H9 (cell line): ENCODE data around the gene RASA3. TPM values are rescaled to one million over a fixed set of nuclear protein-coding genes. Genes with fewer than 3 reads are reported as not detected.

Experiments used
- DNase-seq: peaks from one replicate; pipeline ENCODE4 v3.0.0-alpha.2; 2017
- H2AFZ ChIP-seq: one replicate; pipeline ENCODE4 v1.6.1; 2013; ENCODE audit warnings: mild to moderate bottlenecking, low read length, control low read depth, moderate library complexity
- H2AK5ac ChIP-seq: 2 replicates; pipeline ENCODE4 v1.6.1; 2013; ENCODE audit warnings: low read length, control low read depth, mixed read lengths; ENCODE audit not compliant: insufficient read length
- H2BK120ac ChIP-seq: one replicate; pipeline ENCODE4 v1.6.1; 2013; ENCODE audit warnings: low read depth, mild to moderate bottlenecking, low read length, control low read depth, inconsistent platforms; ENCODE audit not compliant: poor library complexity, severe bottlenecking
- H2BK12ac ChIP-seq: 2 replicates; pipeline ENCODE4 v1.6.1; 2013; ENCODE audit warnings: low read length, control low read depth, mixed read lengths, low read depth; ENCODE audit not compliant: insufficient read length
- H2BK15ac ChIP-seq: 2 replicates; pipeline ENCODE4 v1.6.1; 2013; ENCODE audit warnings: low read depth, low read length, control low read depth
- H2BK20ac ChIP-seq: one replicate; pipeline ENCODE4 v1.6.1; 2013; ENCODE audit warnings: low read depth, mild to moderate bottlenecking, low read length, control low read depth, inconsistent platforms; ENCODE audit not compliant: poor library complexity, severe bottlenecking
- H2BK5ac ChIP-seq: 2 replicates; pipeline ENCODE4 v1.6.1; 2013; ENCODE audit warnings: low read length, control low read depth, mixed read lengths; ENCODE audit not compliant: insufficient read length
- H3K14ac ChIP-seq: 2 replicates; pipeline ENCODE4 v1.6.1; 2013; ENCODE audit warnings: low read length, control low read depth; ENCODE audit not compliant: insufficient read depth
- H3K18ac ChIP-seq: 2 replicates; pipeline ENCODE4 v1.6.1; 2013; ENCODE audit warnings: low read depth, mild to moderate bottlenecking, mixed read lengths, low read length, control low read depth; ENCODE audit not compliant: insufficient read length
- H3K23ac ChIP-seq: 2 replicates; pipeline ENCODE4 v1.6.1; 2013; ENCODE audit warnings: low read length, control low read depth, mixed read lengths, low read depth; ENCODE audit not compliant: insufficient read length
- H3K23me2 ChIP-seq: 2 replicates; pipeline ENCODE4 v1.6.1; 2013; ENCODE audit warnings: low read depth, mild to moderate bottlenecking, mixed read lengths, low read length, control low read depth; ENCODE audit not compliant: insufficient read length, poor library complexity, severe bottlenecking
- H3K27ac ChIP-seq: 2 replicates; pipeline ENCODE4 v1.5.1; 2013; ENCODE audit warnings: low read length, control low read depth, mixed read lengths, low read depth; ENCODE audit not compliant: insufficient read length
- H3K27me3 ChIP-seq: 2 replicates; pipeline ENCODE4 v1.6.1; 2013; ENCODE audit warnings: low read length, control low read depth, inconsistent platforms; ENCODE audit not compliant: insufficient read depth
- H3K4ac ChIP-seq: 2 replicates; pipeline ENCODE4 v1.6.1; 2013; ENCODE audit warnings: low read depth, mild to moderate bottlenecking, control low read depth, inconsistent platforms, low read length, moderate library complexity
- H3K4me1 ChIP-seq: 2 replicates; pipeline ENCODE4 v1.6.1; 2013; ENCODE audit warnings: low read length, control low read depth, inconsistent platforms; ENCODE audit not compliant: insufficient read depth
- H3K4me2 ChIP-seq: 2 replicates; pipeline ENCODE4 v1.6.1; 2013; ENCODE audit warnings: low read length, control low read depth, mixed read lengths; ENCODE audit not compliant: insufficient read length, insufficient read depth
- H3K56ac ChIP-seq: 2 replicates; pipeline ENCODE4 v1.6.1; 2013; ENCODE audit warnings: low read depth, mild to moderate bottlenecking, mixed read lengths, low read length, control low read depth; ENCODE audit not compliant: insufficient read length
- H3K79me1 ChIP-seq: 2 replicates; pipeline ENCODE4 v1.6.1; 2013; ENCODE audit warnings: low read depth, mild to moderate bottlenecking, moderate library complexity, low read length, control low read depth, inconsistent platforms; ENCODE audit not compliant: insufficient read depth, poor library complexity, severe bottlenecking
- H3K79me2 ChIP-seq: 2 replicates; pipeline ENCODE4 v1.6.1; 2013; ENCODE audit warnings: low read length, control low read depth, inconsistent platforms; ENCODE audit not compliant: insufficient read depth
- H3K9ac ChIP-seq: 2 replicates; pipeline ENCODE4 v1.6.1; 2013; ENCODE audit warnings: low read length, control low read depth, mixed read lengths; ENCODE audit not compliant: insufficient read length; ENCODE audit errors: extremely low read depth
- H3K9me3 ChIP-seq: one replicate; pipeline ENCODE4 v1.6.1; 2013; ENCODE audit warnings: low read depth, low read length, inconsistent platforms; ENCODE audit not compliant: control insufficient read depth
- H3T11ph ChIP-seq: one replicate; pipeline ENCODE4 v1.6.1; 2013; ENCODE audit warnings: mild to moderate bottlenecking, low read length, control low read depth, inconsistent platforms
- H4K20me1 ChIP-seq: one replicate; pipeline ENCODE4 v1.6.1; 2013; ENCODE audit not compliant: control insufficient read depth, insufficient read length, insufficient read depth
- H4K5ac ChIP-seq: 2 replicates; pipeline ENCODE4 v1.6.1; 2013; ENCODE audit warnings: low read depth, mild to moderate bottlenecking, mixed read lengths, low read length, control low read depth; ENCODE audit not compliant: insufficient read length
- H4K8ac ChIP-seq: replicated peaks from 2 replicates; pipeline ENCODE4 v1.6.1; 2013; ENCODE audit warnings: low read length, control low read depth, mixed read lengths, low read depth; ENCODE audit not compliant: insufficient read length
- H4K91ac ChIP-seq: 2 replicates; pipeline ENCODE4 v1.6.1; 2013; ENCODE audit warnings: low read depth, mild to moderate bottlenecking, moderate library complexity, mixed read lengths, low read length, control low read depth; ENCODE audit not compliant: insufficient read length
- H3K27ac Mint-ChIP-seq, 3 experiments: 2 replicates in 2 of 3; 3 replicates in 1 of 3; pipeline ENCODE4 v1.8.0; 2020 to 2021; ENCODE audit warnings: mixed read lengths in 3 of 3, mild to moderate bottlenecking in 1 of 3, moderate library complexity in 1 of 3
- H3K27me3 Mint-ChIP-seq: 2 replicates; pipeline ENCODE4 v1.8.0; 2021; ENCODE audit warnings: low read depth, mild to moderate bottlenecking, moderate library complexity, mixed read lengths
- H3K36me3 Mint-ChIP-seq, 3 experiments: 2 replicates in 2 of 3; 3 replicates in 1 of 3; pipeline ENCODE4 v1.8.0; 2020 to 2021; ENCODE audit warnings: low read depth in 3 of 3, mixed read lengths in 3 of 3; ENCODE audit not compliant: insufficient read depth in 1 of 3
- H3K4me1 Mint-ChIP-seq, 2 experiments: 2 replicates each; pipeline ENCODE4 v1.8.0; 2020; ENCODE audit warnings: mixed read lengths in 2 of 2
- H3K4me3 Mint-ChIP-seq, 2 experiments: 2 replicates in 1 of 2; 3 replicates in 1 of 2; pipeline ENCODE4 v1.8.0; 2020 to 2021; ENCODE audit warnings: mild to moderate bottlenecking in 2 of 2, mixed read lengths in 2 of 2, moderate library complexity in 1 of 2
- H3K9me3 Mint-ChIP-seq, 2 experiments: 2 replicates in 1 of 2; 3 replicates in 1 of 2; pipeline ENCODE4 v1.8.0; 2020; ENCODE audit warnings: mild to moderate bottlenecking in 2 of 2, mixed read lengths in 2 of 2, moderate library complexity in 1 of 2
- CTCF ChIP-seq: fragments of 200-600 bp; sonication (generic); conservative IDR thresholded peaks from 3 replicates; pipeline ENCODE4 v1.8.0; 2021; ENCODE audit warnings: antibody characterized with exemption, mild to moderate bottlenecking
- WGBS: extraction: QIAGEN DNeasy Blood & Tissue Kit; methylation state at CpG from one replicate; pipeline ENCODE4 v1.1.7; 2013; ENCODE audit warnings: missing lambda C conversion rate, low lambda C conversion rate, mixed read lengths; ENCODE audit not compliant: insufficient read length; ENCODE audit errors: extremely low coverage; 5-methylcytosine and 5-hydroxymethylcytosine counted together
- total RNA-seq: library from RNA; stranded (reverse); gene quantifications from 2 replicates; pipeline ENCODE4 v1.2.1, GENCODE V29; 2021

RASA3 gene
- total RNA-seq, 1 experiment from 2014 or later, result 12.3 TPM

GRCh38 chr13:113999618-113999910 lies 132.9 kb downstream of the RASA3 start:
- Histone ChIP-seq H3K9ac (no peak overlapping the region), H3K79me1 (no peaks in the 10 kb centered on the region), H3K23ac (no peak overlapping the region), H3K4ac (no peak overlapping the region), H3K4me1 (no peaks in the 10 kb centered on the region), H3K9me3 (no peaks in the 10 kb centered on the region), H3K79me2 (no peaks in the 10 kb centered on the region), H2AFZ (no peak overlapping the region), H3K27me3 (no peaks in the 10 kb centered on the region), H4K91ac (no peak overlapping the region), H3K23me2 (no peaks in the 10 kb centered on the region), H4K8ac (no peak overlapping the region), H3K4me2 (no peak overlapping the region), H3K18ac (no peak overlapping the region), H2BK20ac (no peak overlapping the region), H2AK5ac (no peak overlapping the region), H3K56ac (no peak overlapping the region), H3K27ac (no peak overlapping the region), H3K14ac (no peak overlapping the region), H2BK5ac (no peak overlapping the region), H4K5ac (no peak overlapping the region), H2BK120ac (no peak overlapping the region), H2BK12ac (no peak overlapping the region), H4K20me1 (no peaks in the 10 kb centered on the region), H3T11ph (no peak overlapping the region), H2BK15ac (no peak overlapping the region)
- Mint-ChIP-seq H3K36me3 (peaks cover 3 to 6% (median 5%) of the 10 kb centered on the region in 3 experiments; a peak in 4 of 7 replicates), H3K4me3 (no peak overlapping the region), H3K4me1 (0 out of 4 replicates have a peak, but pooled peaks cover 0 to 4% of the 10 kb centered on the region in 2 experiments), H3K9me3 (no peaks in the 10 kb centered on the region), H3K27me3 (no peaks in the 10 kb centered on the region), H3K27ac (no peak overlapping the region)
- no peak for TF ChIP-seq CTCF
- no peak for DNase-seq
- WGBS, result no CpG with 5 or more reads among the region's 10 CpGs
